Panc1 (cell line): Measurements from ENCODE around the gene RRN3. TPM values are rescaled to one million over a fixed set of nuclear protein-coding genes. Genes with fewer than 3 reads are reported as not detected.
A peak's percentile ranks its signal among the peaks of the same experiment; 100 is the strongest.

Source experiments
- ATAC-seq: fragments of 200-7000 bp; cut with Tn5 transposase; 2 replicates; pipeline ENCODE4 v1.9.1; 2020; ENCODE audit warnings: mild to moderate bottlenecking, moderate library complexity
- BruUV-seq: library from RNA; stranded (reverse); fragments of 400-500 nt; replicated peaks from 2 replicates; lab custom pipeline; 2021; lab: Mats Ljungman, UMichigan
- CTCF ChIA-PET: fragments of 300-600 bp; sonication (Branson Sonifier 250); formaldehyde crosslinking; loops from one replicate; lab custom pipeline; 2022; ENCODE audit warnings: antibody characterized with exemption; lab: Charles Lee
- POLR2A ChIA-PET: fragments of 300-600 bp; sonication (Branson Sonifier 250); formaldehyde crosslinking; loops from one replicate; lab custom pipeline; 2022; ENCODE audit warnings: antibody characterized with exemption; lab: Charles Lee
- DNase-seq: peaks from one replicate; pipeline ENCODE4 v3.0.0-alpha.2; 2010; ENCODE audit warnings: low read depth, low spot score
- H3K27ac ChIP-seq: 2 replicates; pipeline ENCODE4 v1.5.1; 2011; ENCODE audit warnings: mild to moderate bottlenecking, low read length, inconsistent platforms
- H3K27me3 ChIP-seq: fragments of 200-500 bp; sonication (Bioruptor generic); 2 replicates; pipeline ENCODE4 v1.6.0; 2014; ENCODE audit warnings: low read length, inconsistent platforms; ENCODE audit not compliant: control insufficient read depth, insufficient read depth
- H3K36me3 ChIP-seq: fragments of 200-500 bp; sonication (Bioruptor generic); 2 replicates; pipeline ENCODE4 v1.5.1; 2014; ENCODE audit warnings: inconsistent platforms, mild to moderate bottlenecking, low read length, moderate library complexity; ENCODE audit not compliant: control insufficient read depth, insufficient read depth
- H3K4me1 ChIP-seq: 2 replicates; pipeline ENCODE4 v1.5.1; 2011; ENCODE audit warnings: inconsistent platforms, mild to moderate bottlenecking, low read length, moderate library complexity; ENCODE audit not compliant: control insufficient read depth, insufficient read depth
- H3K4me3 ChIP-seq, 2 experiments: 2 replicates each; pipeline ENCODE4 v1.5.1; 2011 to 2012; ENCODE audit warnings: low read depth in 2 of 2, low read length in 2 of 2, mild to moderate bottlenecking in 2 of 2, inconsistent platforms in 1 of 2, moderate library complexity in 1 of 2
- H3K9me3 ChIP-seq: fragments of 200-500 bp; sonication (Bioruptor generic); 2 replicates; pipeline ENCODE4 v1.5.1; 2014; ENCODE audit warnings: low read depth, mild to moderate bottlenecking, inconsistent platforms, low read length, moderate library complexity; ENCODE audit not compliant: control insufficient read depth, insufficient read depth
- CTCF ChIP-seq: fragments of 450-650 bp; IDR thresholded peaks from 2 replicates; pipeline ENCODE4 v1.5.1; 2017; ENCODE audit warnings: mild to moderate bottlenecking
- POLR2AphosphoS5 ChIP-seq: IDR thresholded peaks from 2 replicates; pipeline ENCODE4 v1.6.1; 2012; ENCODE audit warnings: mild to moderate bottlenecking, low read depth, low read length, moderate library complexity
- REST ChIP-seq, 2 experiments: IDR thresholded peaks; 2 replicates each; pipeline ENCODE4 v1.6.1; 2011 to 2012; ENCODE audit warnings: low read depth in 2 of 2, control low read depth in 1 of 2, low read length in 1 of 2, mild to moderate bottlenecking in 1 of 2, moderate library complexity in 1 of 2; ENCODE audit not compliant: insufficient read depth in 1 of 2
- SIN3A ChIP-seq: IDR thresholded peaks from 2 replicates; pipeline ENCODE4 v1.6.1; 2012; ENCODE audit warnings: low read depth, mild to moderate bottlenecking, low read length, moderate library complexity, borderline replicate concordance; ENCODE audit not compliant: insufficient read depth
- TCF7L2 ChIP-seq: IDR thresholded peaks from 2 replicates; pipeline ENCODE4 v1.6.1; 2011; ENCODE audit warnings: mild to moderate bottlenecking, low read depth, low read length, inconsistent platforms
- in situ Hi-C: cut with HindIII; loops from 2 replicates; pipeline ENCODE4 v1.10.0; 2016; ENCODE audit warnings: low sequenced_read_pairs, low pct_unique_long_range_greater_than_20kb
- intact Hi-C: fragments of 100-400 bp; cut with micrococcal nuclease; formaldehyde crosslinking; loops from one replicate; pipeline ENCODE4 v1.10.0; 2022; ENCODE audit not compliant: unreplicated experiment
- total RNA-seq: library from RNA; stranded (reverse); gene quantifications from one replicate; pipeline ENCODE4 v1.2.1, GENCODE V29; 2021; ENCODE audit not compliant: unreplicated experiment

Gene RRN3
- total RNA-seq, 1 experiment from 2014 or later, result 66.0 TPM

GRCh38 chr16:15055141-15056053 lies 38.7 kb downstream of the RRN3 start:
- H3K4me1 ChIP-seq, result peaks cover 15% of the 10 kb centered on the region; the same call in 1 of the 2 replicates
- H3K27me3 ChIP-seq, result no peaks in the 10 kb centered on the region
- DNase-seq, result no peak
- TF ChIP-seq SIN3A (peak; percentile 15; the same call in 1 of the 2 replicates), CTCF (no peak; the same call in 1 of the 2 replicates)
- no TSS peak for BruUV-seq
- CTCF ChIA-PET, result no interaction called here
- intact Hi-C loops (no loop called here), in situ Hi-C loops (no loop called here)
- peak; percentile 73 for ATAC-seq
- no peaks in the 10 kb centered on the region for H3K9me3 ChIP-seq
- H3K36me3 ChIP-seq, result peaks cover 12% of the 10 kb centered on the region
- H3K4me3 ChIP-seq, result peak overlapping the region; percentile 86 to 91
- POLR2A ChIA-PET, result no interaction called here
- peak overlapping the region; percentile 80 for H3K27ac ChIP-seq

GRCh38 chr16:15054357-15055140 lies 39.5 kb downstream of the RRN3 start:
- in situ Hi-C loops (no loop called here), intact Hi-C loops (no loop called here)
- Histone ChIP-seq H3K27ac (peak overlapping the region; percentile 80), H3K9me3 (no peaks in the 10 kb centered on the region), H3K36me3 (peaks cover 3% of the 10 kb centered on the region), H3K4me1 (peaks cover 15% of the 10 kb centered on the region; the same call in 1 of the 2 replicates), H3K27me3 (no peaks in the 10 kb centered on the region), H3K4me3 (peak overlapping the region; percentile 86 to 91)
- ChIA-PET CTCF (no interaction called here), POLR2A (no interaction called here)
- BruUV-seq, result TSS peak; percentile 60
- ATAC-seq (no peak), DNase-seq (no peak)
- TF ChIP-seq CTCF (no peak), POLR2AphosphoS5 (no peak), SIN3A (0 out of 2 replicates have a peak, but pooled peaks have one; percentile 2)

DNA sequence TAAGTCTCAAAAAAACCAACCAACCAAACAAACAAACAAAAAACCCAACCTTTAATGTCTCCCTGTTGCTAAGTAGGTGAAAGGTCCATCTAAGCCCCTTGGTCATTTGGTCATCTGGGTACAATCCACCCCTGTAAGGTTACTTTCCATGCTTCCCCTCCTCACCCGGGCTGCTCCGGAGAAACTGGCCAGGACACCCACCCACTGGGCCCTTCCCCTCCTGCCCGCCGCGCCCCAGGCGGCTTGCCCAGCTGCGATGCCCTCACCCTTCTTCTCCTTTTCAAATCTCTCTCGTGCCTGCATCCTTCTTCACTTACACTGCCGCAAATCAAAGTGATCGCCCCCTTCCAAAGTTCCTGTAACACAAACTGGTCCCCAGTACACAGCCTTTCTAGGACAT lies 40.2 kb downstream of the RRN3 start:
- no peaks in the 10 kb centered on the region for H3K9me3 ChIP-seq
- DNase-seq, result no peak
- ATAC-seq, result no peak
- POLR2A ChIA-PET, result no interaction called here
- no peak overlapping the region for H3K4me3 ChIP-seq
- no peak for TF ChIP-seq REST (IDR thresholded peaks at IDR 0.05; ENCODE audit: insufficient read depth in 1 of 2, low read depth in 2 of 2, low read length in 1 of 2)
- no peak for TF ChIP-seq CTCF
- TF ChIP-seq SIN3A, result no peak
- no peak for TF ChIP-seq TCF7L2
- TF ChIP-seq POLR2AphosphoS5, result no peak
- CTCF ChIA-PET, result no interaction called here
- in situ Hi-C loops, result no loop called here
- H3K27ac ChIP-seq, result no peak overlapping the region
- H3K36me3 ChIP-seq, result no peaks in the 10 kb centered on the region; the same call in 1 of the 2 replicates
- BruUV-seq, result no TSS peak
- intact Hi-C loops, result no loop called here
- H3K4me1 ChIP-seq, result peaks cover 15% of the 10 kb centered on the region; the same call in 1 of the 2 replicates
- H3K27me3 ChIP-seq, result no peaks in the 10 kb centered on the region
